Measurements from ENCODE around the gene PCK2. TPM values are rescaled to one million over a fixed set of nuclear protein-coding genes. Genes with fewer than 3 reads are reported as not detected.
A peak's percentile ranks its signal among the peaks of the same experiment; 100 is the strongest.

Gene PCK2
- total and polyA plus RNA-seq, 2 of the 13 experiments (the other 11 are each of a cell fraction or from before 2014, with no cell fraction given), result 129 to 272 TPM

GRCh38 chr14:24095271-24096068 lies 1.4 kb downstream of the PCK2 start (continued):
- TF ChIP-seq POGK (CRISPR knock-in tag; conservative IDR thresholded peaks at IDR 0.05) (peak; percentile 100), TOPORS (CRISPR knock-in tag; IDR thresholded peaks at IDR 0.05) (peak; percentile 96), ZNF460 (CRISPR knock-in tag; IDR thresholded peaks at IDR 0.05; ENCODE audit: borderline replicate concordance) (no peak), EEA1 (CRISPR knock-in tag; IDR thresholded peaks at IDR 0.05; ENCODE audit: borderline replicate concordance) (no peak), ELF1 (CRISPR knock-in tag; IDR thresholded peaks at IDR 0.05) (peak; percentile 87), XRCC5 (optimal IDR thresholded peaks at IDR 0.05; ENCODE audit: low read length) (peak; percentile 95), ZNF124 (CRISPR knock-in tag; IDR thresholded peaks at IDR 0.05) (peak; percentile 95), SOX5 (CRISPR knock-in tag; IDR thresholded peaks at IDR 0.05; ENCODE audit: borderline replicate concordance) (peak; percentile 88), ATM (IDR thresholded peaks at IDR 0.05; ENCODE audit: borderline replicate concordance) (peak; percentile 73; the same call in 1 of the 2 replicates), CREB1 (IDR thresholded peaks at IDR 0.05) (peak; percentile 66; the same call in 1 of the 2 replicates), CREB1 (CRISPR knock-in tag; IDR thresholded peaks at IDR 0.05) (no peak), FOXP1 (IDR thresholded peaks at IDR 0.05) (peak; percentile 86; the same call in 1 of the 2 replicates), FOXP1 (CRISPR knock-in tag; IDR thresholded peaks at IDR 0.05) (peak; percentile 89), ZBTB1 (CRISPR knock-in tag; IDR thresholded peaks at IDR 0.05; ENCODE audit: borderline replicate concordance) (peak; percentile 62; the same call in 1 of the 2 replicates), DPF2 (CRISPR knock-in tag; IDR thresholded peaks at IDR 0.05; ENCODE audit: borderline replicate concordance, low read depth) (0 out of 2 replicates have a peak, but pooled peaks have one; percentile 35), MAFF (IDR thresholded peaks at IDR 0.05; ENCODE audit: low read depth, low read length) (0 out of 2 replicates have a peak, but pooled peaks have one; percentile 7), ZGPAT (CRISPR knock-in tag; IDR thresholded peaks at IDR 0.05) (peak; percentile 99), IKZF1 (IDR thresholded peaks at IDR 0.05) (no peak), ZSCAN29 (CRISPR knock-in tag; conservative IDR thresholded peaks at IDR 0.05) (peak; percentile 96), ISL2 (CRISPR knock-in tag; IDR thresholded peaks at IDR 0.05) (peak; percentile 74), ZFP36L1 (CRISPR knock-in tag; IDR thresholded peaks at IDR 0.05) (no peak), GPBP1L1 (CRISPR knock-in tag; IDR thresholded peaks at IDR 0.05) (no peak), KDM5B (CRISPR knock-in tag; IDR thresholded peaks at IDR 0.05; ENCODE audit: borderline replicate concordance) (peak; percentile 97; the same call in 1 of the 2 replicates)
- TF ChIP-seq, protein P1, sequence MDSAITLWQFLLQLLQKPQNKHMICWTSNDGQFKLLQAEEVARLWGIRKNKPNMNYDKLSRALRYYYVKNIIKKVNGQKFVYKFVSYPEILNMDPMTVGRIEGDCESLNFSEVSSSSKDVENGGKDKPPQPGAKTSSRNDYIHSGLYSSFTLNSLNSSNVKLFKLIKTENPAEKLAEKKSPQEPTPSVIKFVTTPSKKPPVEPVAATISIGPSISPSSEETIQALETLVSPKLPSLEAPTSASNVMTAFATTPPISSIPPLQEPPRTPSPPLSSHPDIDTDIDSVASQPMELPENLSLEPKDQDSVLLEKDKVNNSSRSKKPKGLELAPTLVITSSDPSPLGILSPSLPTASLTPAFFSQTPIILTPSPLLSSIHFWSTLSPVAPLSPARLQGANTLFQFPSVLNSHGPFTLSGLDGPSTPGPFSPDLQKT (CRISPR knock-in tag; IDR thresholded peaks at IDR 0.05; ENCODE audit: borderline replicate concordance), result no peak; the same call in 1 of the 2 replicates
- TF ChIP-seq, protein P2, sequence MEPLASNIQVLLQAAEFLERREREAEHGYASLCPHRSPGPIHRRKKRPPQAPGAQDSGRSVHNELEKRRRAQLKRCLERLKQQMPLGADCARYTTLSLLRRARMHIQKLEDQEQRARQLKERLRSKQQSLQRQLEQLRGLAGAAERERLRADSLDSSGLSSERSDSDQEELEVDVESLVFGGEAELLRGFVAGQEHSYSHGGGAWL (CRISPR knock-in tag; IDR thresholded peaks at IDR 0.05), result peak; percentile 99
